GM12878 (cell line): ENCODE results near the gene THBS1. TPM values are rescaled to one million over a fixed set of nuclear protein-coding genes. Genes with fewer than 3 reads are reported as not detected.

Experiments used
- ATAC-seq: fragments of 200-7000 bp; cut with Tn5 transposase; 3 replicates; pipeline ENCODE4 v1.9.1; 2020; ENCODE audit warnings: mild to moderate bottlenecking, moderate library complexity
- BruUV-seq: library from RNA; stranded (reverse); fragments of 400-500 nt; replicated peaks from 2 replicates; lab custom pipeline; 2021; lab: Mats Ljungman, UMichigan
- CTCF ChIA-PET: fragments of 300-600 bp; sonication (Branson Sonifier 250); formaldehyde crosslinking; extraction: SDS; loops from one replicate; lab custom pipeline; 2021; ENCODE audit warnings: inconsistent platforms; lab: Yijun Ruan, JAX
- POLR2A ChIA-PET: fragments of 350-600 bp; formaldehyde crosslinking; extraction: SDS; loops from one replicate; lab custom pipeline; 2021; ENCODE audit warnings: inconsistent platforms; lab: Charles Lee
- RAD21 ChIA-PET: fragments of 300-600 bp; sonication (Branson Sonifier 250); formaldehyde crosslinking; loops from one replicate; lab custom pipeline; 2023; ENCODE audit warnings: antibody characterized with exemption; ENCODE audit not compliant: unreplicated experiment; lab: Charles Lee
- SMC1A ChIA-PET: fragments of 300-600 bp; sonication (Branson Sonifier 250); formaldehyde crosslinking; loops from one replicate; lab custom pipeline; 2023; ENCODE audit not compliant: unreplicated experiment, uncharacterized antibody; lab: Charles Lee
- DNase-seq: peaks from one replicate; pipeline ENCODE4 v3.0.0-alpha.2; 2011; ENCODE audit warnings: low read depth, low spot score
- FAIRE-seq: peaks from 3 replicates; lab custom pipeline; 2011; peaks lifted over from hg19 to GRCh38; lab: Jason Lieb, UNC
- H2AFZ ChIP-seq: 2 replicates; pipeline ENCODE4 v1.6.0; 2011; ENCODE audit warnings: low read depth, low read length, control low read depth; ENCODE audit not compliant: control insufficient read depth
- H3K27ac ChIP-seq: 2 replicates; pipeline ENCODE4 v1.5.1; 2011; ENCODE audit warnings: control low read depth; ENCODE audit not compliant: control insufficient read depth, insufficient read depth
- H3K27me3 ChIP-seq, 2 experiments: replicated peaks in 1 of 2; 2 replicates each; pipeline versions ENCODE4 v1.6.0 to v1.6.1; 2011; ENCODE audit warnings: low read length in 1 of 2; ENCODE audit not compliant: control insufficient read depth in 2 of 2, insufficient read depth in 2 of 2
- H3K36me3 ChIP-seq, 2 experiments: 2 replicates each; pipeline ENCODE4 v1.5.1; 2011; ENCODE audit warnings: low read length in 1 of 2; ENCODE audit not compliant: control insufficient read depth in 2 of 2, insufficient read depth in 2 of 2
- H3K4me1 ChIP-seq: 2 replicates; pipeline ENCODE4 v1.6.1; 2011; ENCODE audit warnings: mild to moderate bottlenecking, low read length, moderate library complexity, mixed read lengths; ENCODE audit not compliant: control insufficient read depth, insufficient read depth
- H3K4me2 ChIP-seq: 2 replicates; pipeline ENCODE4 v1.6.0; 2011; ENCODE audit warnings: control low read depth; ENCODE audit not compliant: control insufficient read depth, insufficient read depth
- H3K4me3 ChIP-seq: fragments of 200-600 bp; sonication (generic); 2 replicates; pipeline ENCODE4 v1.5.1; 2016
- H3K79me2 ChIP-seq: 2 replicates; pipeline ENCODE4 v1.6.0; 2011; ENCODE audit warnings: low read length; ENCODE audit not compliant: control insufficient read depth, insufficient read depth
- H3K9ac ChIP-seq: 2 replicates; pipeline ENCODE4 v1.8.0; 2011; ENCODE audit warnings: low read length, control low read depth, mixed read lengths; ENCODE audit not compliant: control insufficient read depth, insufficient read depth
- H3K9me3 ChIP-seq: replicated peaks from 3 replicates; pipeline ENCODE4 v1.5.1; 2011; ENCODE audit warnings: mild to moderate bottlenecking, low read length; ENCODE audit not compliant: control insufficient read depth, insufficient read depth
- H4K20me1 ChIP-seq: 2 replicates; pipeline ENCODE4 v1.6.0; 2011; ENCODE audit not compliant: control insufficient read depth, insufficient read depth
- ASH2L ChIP-seq: fragments of 300-600, 200-600 bp; sonication (generic); IDR thresholded peaks from 2 replicates; pipeline ENCODE4 v1.6.1; 2017; ENCODE audit warnings: low read depth, mild to moderate bottlenecking, borderline replicate concordance
- BACH1 ChIP-seq: fragments of 450-650 bp; IDR thresholded peaks from 2 replicates; pipeline ENCODE4 v1.6.1; 2017; ENCODE audit warnings: mild to moderate bottlenecking, borderline replicate concordance
- BCLAF1 ChIP-seq: fragments of 450-650 bp; IDR thresholded peaks from 2 replicates; pipeline ENCODE4 v1.6.1; 2017; ENCODE audit warnings: antibody characterized with exemption, mild to moderate bottlenecking, moderate library complexity
- EZH2 ChIP-seq: IDR thresholded peaks from 2 replicates; pipeline ENCODE4 v1.6.1; 2012; ENCODE audit warnings: low read depth, mild to moderate bottlenecking, control low read depth, inconsistent platforms, low read length, borderline replicate concordance; ENCODE audit not compliant: control insufficient read depth
- FOS ChIP-seq: IDR thresholded peaks from 3 replicates; pipeline ENCODE4 v1.6.1; 2011; ENCODE audit warnings: borderline replicate concordance; ENCODE audit not compliant: insufficient read length; ENCODE audit errors: extremely low read depth
- FOXK2 ChIP-seq: fragments of 450-650 bp; IDR thresholded peaks from 2 replicates; pipeline ENCODE4 v1.6.1; 2017; ENCODE audit warnings: mild to moderate bottlenecking, moderate library complexity
- FOXM1 ChIP-seq: IDR thresholded peaks from 2 replicates; pipeline ENCODE4 v1.6.1; 2012; ENCODE audit warnings: low read depth, mild to moderate bottlenecking, inconsistent platforms, low read length, moderate library complexity
- HCFC1 ChIP-seq: fragments of 150-350 bp; IDR thresholded peaks from 2 replicates; pipeline ENCODE4 v1.6.1; 2014; ENCODE audit warnings: low read length
- IKZF2 ChIP-seq, 2 experiments: fragments of 450-650 bp; IDR thresholded peaks; 2 replicates each; pipeline ENCODE4 v1.6.1; 2017; ENCODE audit warnings: mild to moderate bottlenecking in 2 of 2, moderate library complexity in 2 of 2
- KAT2A ChIP-seq: conservative IDR thresholded peaks from 2 replicates; pipeline ENCODE4 v1.6.1; 2011; ENCODE audit warnings: low read depth, low read length; ENCODE audit not compliant: control insufficient read depth
- LARP7 ChIP-seq: fragments of 450-650 bp; IDR thresholded peaks from 2 replicates; pipeline ENCODE4 v1.6.1; 2017; ENCODE audit warnings: mild to moderate bottlenecking
- NFYA ChIP-seq: IDR thresholded peaks from 2 replicates; pipeline ENCODE4 v1.6.1; 2011; ENCODE audit warnings: low read depth, mild to moderate bottlenecking, low read length, improper control_type of control experiment, borderline replicate concordance
- NR2F1 ChIP-seq: fragments of 450-650 bp; conservative IDR thresholded peaks from 2 replicates; pipeline ENCODE4 v1.6.1; 2017; ENCODE audit warnings: mild to moderate bottlenecking
- SIX5 ChIP-seq: IDR thresholded peaks from 2 replicates; pipeline ENCODE4 v1.6.1; 2011; ENCODE audit warnings: mild to moderate bottlenecking, low read depth, low read length, moderate library complexity; ENCODE audit not compliant: severe bottlenecking
- SUPT20H ChIP-seq: IDR thresholded peaks from 2 replicates; pipeline ENCODE4 v1.6.1; 2011; ENCODE audit warnings: low read depth, mild to moderate bottlenecking, low read length, moderate library complexity, borderline replicate concordance; ENCODE audit not compliant: control insufficient read depth
- ZNF274 ChIP-seq: IDR thresholded peaks from one replicate; pipeline ENCODE4 v1.8.0; 2011; ENCODE audit not compliant: insufficient read length, insufficient read depth
- WGBS: methylation state at CpG from one replicate; pipeline ENCODE4 v1.1.6; 2016; ENCODE audit warnings: low lambda C conversion rate; ENCODE audit not compliant: insufficient replicate concordance, insufficient coverage; ENCODE audit errors: missing lambda C conversion rate; 5-methylcytosine and 5-hydroxymethylcytosine counted together
- in situ Hi-C: fragments of 300-500 bp; cut with MboI; formaldehyde crosslinking; loops from 9 replicates; pipeline ENCODE4 v1.14.3; 2018; ENCODE audit warnings: mixed read lengths
- intact Hi-C: fragments of 100-400 bp; cut with micrococcal nuclease; formaldehyde crosslinking; loops from one replicate; pipeline ENCODE4 v1.14.2; 2022; ENCODE audit not compliant: unreplicated experiment
- polyA plus RNA-seq, 11 experiments: library from polyadenylated mRNA; depleted of rRNA in 4 of 11; unstranded in 6 of 11; stranded (reverse) in 5 of 11; fragments of >200 nt; fragmentation: Nextera tagmentation in 4 of 11; fragmentation: Illumina TruSeq in 1 of 11; extraction: Ambion mirVana in 4 of 11; extraction: Trizol in 1 of 11; gene quantifications; 1 replicate in 1 of 11; 2 replicates in 10 of 11; pipeline versions ENCODE4 v1.2.1 to v1.2.3, GENCODE V29; 2011 to 2016; ENCODE audit warnings: inconsistent platforms in 2 of 11, missing spikeins in 2 of 11, low read depth in 1 of 11
- total RNA-seq, 4 experiments: library from RNA; depleted of rRNA in 3 of 4; stranded (reverse); fragments of >200 nt in 3 of 4; fragmentation: Illumina TruSeq in 1 of 4; extraction: Trizol in 1 of 4; gene quantifications; 2 replicates each; pipeline versions ENCODE4 v1.2.1 to v1.2.3, GENCODE V29; 2013 to 2021

Gene THBS1
- total and polyA plus RNA-seq, 10 of the 15 experiments (the other 5 are each of a cell fraction or from before 2014, with no cell fraction given): under 0.01 to 1.5 (median 0.23) TPM; not detected in 3

GRCh38 chr15:39574427-39574826, 6.5 kb upstream of the THBS1 start:
- DNase-seq: no peak
- H3K4me1 ChIP-seq: no peaks in the 10 kb centered on the region
- in situ Hi-C loops (no loop called here), intact Hi-C loops (no loop called here)
- no peak overlapping the region for H3K4me2 ChIP-seq
- TF ChIP-seq LARP7 (no peak), SUPT20H (no peak), FOXK2 (no peak), HCFC1 (no peak), ZNF274 (no peak), SIX5 (no peak), FOXM1 (no peak), NR2F1 (no peak), EZH2 (no peak), NFYA (no peak), IKZF2 (IDR thresholded peaks at IDR 0.05) (no peak), ASH2L (no peak), BACH1 (no peak), BCLAF1 (no peak), KAT2A (no peak), FOS (no peak)
- no peaks in the 10 kb centered on the region for H4K20me1 ChIP-seq
- RAD21 ChIA-PET: no interaction called here
- no TSS peak for BruUV-seq
- no peak overlapping the region for H3K4me3 ChIP-seq
- no peaks in the 10 kb centered on the region for H3K36me3 ChIP-seq
- H3K9ac ChIP-seq: no peak overlapping the region
- H2AFZ ChIP-seq: no peak overlapping the region
- no peak for ATAC-seq
- POLR2A ChIA-PET: no interaction called here
- FAIRE-seq: no peak
- H3K27me3 ChIP-seq: peaks cover 0 to 3% of the 10 kb centered on the region in 2 experiments; a peak in 1 of 4 replicates
- H3K27ac ChIP-seq: no peak overlapping the region
- CTCF ChIA-PET: no interaction called here
- WGBS: 54% methylated on average over 1 of the region's 1 CpG
- SMC1A ChIA-PET: no interaction called here
- no peaks in the 10 kb centered on the region for H3K9me3 ChIP-seq
- H3K79me2 ChIP-seq: no peaks in the 10 kb centered on the region
